ES-I3 (cell line): ENCODE measurements around the gene RAB10.
A peak's percentile ranks its signal among the peaks of the same experiment; 100 is the strongest.
"Not testable (repeated sequence)": the region's sequence is repeated elsewhere in the genome, so short reads cannot be mapped to it uniquely, and the experiment has no call there.

Experiments
- H3K36me3 ChIP-seq: 2 replicates; pipeline ENCODE4 v1.6.1; 2013; ENCODE audit warnings: mild to moderate bottlenecking, low read length, control low read depth, moderate library complexity; ENCODE audit not compliant: insufficient read depth
- H3K4me1 ChIP-seq: 2 replicates; pipeline ENCODE4 v1.6.1; 2013; ENCODE audit warnings: mild to moderate bottlenecking, control low read depth, low read length; ENCODE audit not compliant: insufficient read depth
- H3K9ac ChIP-seq: 2 replicates; pipeline ENCODE4 v1.6.1; 2013; ENCODE audit warnings: low read depth, mild to moderate bottlenecking, low read length, moderate library complexity
- H3K9me3 ChIP-seq: 2 replicates; pipeline ENCODE4 v1.6.1; 2013; ENCODE audit warnings: mild to moderate bottlenecking, low read length, moderate library complexity; ENCODE audit not compliant: control insufficient read depth, insufficient read depth

Gene RAB10

GRCh38 chr2:26028083-26028482 lies 5.8 kb upstream of the RAB10 start:
- not testable (repeated sequence) for H3K9me3 ChIP-seq, H3K36me3 ChIP-seq, H3K4me1 ChIP-seq, H3K9ac ChIP-seq

GRCh38 chr2:26032586-26033269 lies 1.2 kb upstream of the RAB10 start:
- H3K9me3 ChIP-seq, H3K36me3 ChIP-seq, H3K4me1 ChIP-seq: not testable (repeated sequence)
- peak overlapping the region; percentile 81 for H3K9ac ChIP-seq

- Histone ChIP-seq H3K36me3 (peaks cover 3% of the 10 kb centered on the region), H3K9ac (peak overlapping the region; percentile 81), H3K4me1 (peaks cover 4% of the 10 kb centered on the region)
Measured at GRCh38 chr2:26033270-26033817, 540 bp upstream of the RAB10 start.

GRCh38 chr2:26034637-26034992 lies 731 bp downstream of the RAB10 start:
- Histone ChIP-seq H3K9ac (peak overlapping the region; percentile 89), H3K36me3 (peaks cover 3% of the 10 kb centered on the region), H3K9me3 (no peaks in the 10 kb centered on the region), H3K4me1 (peaks cover 4% of the 10 kb centered on the region)

More at GRCh38 chr2:26033270-26033817, 540 bp upstream of the RAB10 start:
- no peaks in the 10 kb centered on the region for H3K9me3 ChIP-seq

- H3K4me1 ChIP-seq = peaks cover 4% of the 10 kb centered on the region
- peaks cover 3% of the 10 kb centered on the region for H3K36me3 ChIP-seq
- H3K9ac ChIP-seq = peak overlapping the region; percentile 89
- H3K9me3 ChIP-seq = no peaks in the 10 kb centered on the region
Measured at GRCh38 chr2:26035090-26035743, 1.3 kb downstream of the RAB10 start.

GRCh38 chr2:26039603-26040323 lies 5.9 kb downstream of the RAB10 start:
- Histone ChIP-seq H3K9me3 (no peaks in the 10 kb centered on the region), H3K4me1 (peaks cover 9% of the 10 kb centered on the region), H3K36me3 (peaks cover 7% of the 10 kb centered on the region), H3K9ac (no peak overlapping the region)

- Histone ChIP-seq H3K4me1 (peaks cover 9% of the 10 kb centered on the region), H3K36me3 (peaks cover 4% of the 10 kb centered on the region), H3K9me3 (no peaks in the 10 kb centered on the region), H3K9ac (no peak overlapping the region)
Measured at GRCh38 chr2:26043109-26043508, 9.2 kb downstream of the RAB10 start.

- Histone ChIP-seq H3K9me3 (no peaks in the 10 kb centered on the region), H3K36me3 (peaks cover 4% of the 10 kb centered on the region), H3K9ac (no peak overlapping the region), H3K4me1 (peaks cover 9% of the 10 kb centered on the region)
Measured at GRCh38 chr2:26043862-26044696, 10.2 kb downstream of the RAB10 start.

GRCh38 chr2:26048791-26049190 lies 14.9 kb downstream of the RAB10 start:
- H3K9ac ChIP-seq = no peak overlapping the region
- no peaks in the 10 kb centered on the region for H3K9me3 ChIP-seq
- H3K4me1 ChIP-seq = peaks cover 5% of the 10 kb centered on the region
- no peaks in the 10 kb centered on the region for H3K36me3 ChIP-seq

GRCh38 chr2:26049641-26050040 lies 15.8 kb downstream of the RAB10 start:
- Histone ChIP-seq H3K9me3 (no peaks in the 10 kb centered on the region), H3K4me1 (no peaks in the 10 kb centered on the region), H3K9ac (no peak overlapping the region), H3K36me3 (no peaks in the 10 kb centered on the region)

- no peaks in the 10 kb centered on the region; the same call in 1 of the 2 replicates for H3K36me3 ChIP-seq
- no peak overlapping the region for H3K9ac ChIP-seq
- no peaks in the 10 kb centered on the region for H3K9me3 ChIP-seq
- peaks cover 7% of the 10 kb centered on the region for H3K4me1 ChIP-seq
Measured at GRCh38 chr2:26052740-26053139, 18.9 kb downstream of the RAB10 start.

- Histone ChIP-seq H3K9ac (no peak overlapping the region), H3K36me3 (no peaks in the 10 kb centered on the region; the same call in 1 of the 2 replicates), H3K9me3 (no peaks in the 10 kb centered on the region), H3K4me1 (peaks cover 12% of the 10 kb centered on the region)
Measured at GRCh38 chr2:26054598-26055348, 20.9 kb downstream of the RAB10 start.

- peaks cover 12% of the 10 kb centered on the region for H3K4me1 ChIP-seq
- no peak overlapping the region for H3K9ac ChIP-seq
- H3K9me3 ChIP-seq = no peaks in the 10 kb centered on the region
- H3K36me3 ChIP-seq = no peaks in the 10 kb centered on the region; the same call in 1 of the 2 replicates
Measured at GRCh38 chr2:26058390-26058789, 24.5 kb downstream of the RAB10 start.
